Kidney (tissue), 14 donors: ENCODE results near the gene PDSS2. TPM values are rescaled to one million over a fixed set of nuclear protein-coding genes. Genes with fewer than 3 reads are reported as not detected.

ENCODE experiments used
- DNase-seq, 5 donors: peaks; one replicate each; pipeline ENCODE4 v3.0.0-alpha.2; 2013 to 2020
- FAIRE-seq: peaks from 2 replicates; lab custom pipeline; 2012; peaks lifted over from hg19 to GRCh38; lab: Jason Lieb, UNC
- H3K27ac ChIP-seq, 2 donors: one replicate each; pipeline ENCODE4 v1.7.0; 2013; ENCODE audit warnings: low read depth in 2 of 2, low read length in 2 of 2, inconsistent platforms in 1 of 2
- H3K27me3 ChIP-seq: one replicate; pipeline ENCODE4 v1.7.1; 2013; ENCODE audit warnings: low read length, inconsistent platforms; ENCODE audit not compliant: control insufficient read depth, insufficient read depth
- H3K36me3 ChIP-seq, 3 donors: one replicate each; pipeline versions ENCODE4 v1.7.0 to v1.7.1; 2013; ENCODE audit warnings: low read length in 3 of 3, control low read depth in 1 of 3, inconsistent platforms in 1 of 3; ENCODE audit not compliant: insufficient read depth in 3 of 3, control insufficient read depth in 2 of 3
- H3K4me1 ChIP-seq, 3 donors: one replicate each; pipeline versions ENCODE4 v1.7.0 to v1.7.1; 2013; ENCODE audit warnings: low read length in 3 of 3, inconsistent platforms in 1 of 3, low read depth in 1 of 3; ENCODE audit not compliant: control insufficient read depth in 2 of 3, insufficient read depth in 2 of 3
- H3K4me3 ChIP-seq, 3 donors: one replicate each; pipeline versions ENCODE4 v1.7.0 to v1.8.1; 2013; ENCODE audit warnings: low read length in 3 of 3, control low read depth in 1 of 3, inconsistent platforms in 1 of 3
- H3K9ac ChIP-seq, 3 donors: one replicate each; pipeline versions ENCODE4 v1.7.0 to v1.7.1; 2013; ENCODE audit warnings: low read length in 3 of 3, control low read depth in 1 of 3, inconsistent platforms in 1 of 3
- H3K9me3 ChIP-seq, 3 donors: one replicate each; pipeline versions ENCODE4 v1.7.0 to v1.7.1; 2013; ENCODE audit warnings: low read length in 3 of 3, control low read depth in 1 of 3, inconsistent platforms in 1 of 3; ENCODE audit not compliant: control insufficient read depth in 2 of 3, insufficient read depth in 1 of 3
- CTCF ChIP-seq: IDR thresholded peaks from 3 replicates; pipeline ENCODE4 v1.5.1; 2012; ENCODE audit warnings: mild to moderate bottlenecking, moderate library complexity, borderline replicate concordance; ENCODE audit not compliant: insufficient read depth; ENCODE audit errors: extremely low read depth
- intact Hi-C: fragments of 100-400 bp; cut with DNase I; formaldehyde crosslinking; loops from one replicate; pipeline ENCODE4 v1.11.1; 2022
- polyA plus RNA-seq: library from polyadenylated mRNA; stranded (reverse); fragments of 350-450 nt; fragmentation: Illumina TruSeq; extraction: RNeasy Lipid Tissue Mini Kit (QIAGEN cat#74804); gene quantifications from one replicate; pipeline ENCODE4 v1.2.3, GENCODE V29; 2014; ENCODE audit warnings: low read depth, low replicate concordance; ENCODE audit not compliant: insufficient read depth
- total RNA-seq: library from RNA; stranded (reverse); fragmentation: NEBNext Ultra II Directional; extraction: Animal tissue kit (Norgen Biotek cat#: 25700); gene quantifications from one replicate; pipeline ENCODE4 v1.2.1, GENCODE V29; 2021
- donor health status: control.
- donor health status: control.
- donor health status: control.
- donor health status: control.
- donor health status: control.
- donor health status: DM: yes; HTN: yes; CAD: no.
- donor health status: Normal renal cell carcinoma (clear cell type).

PDSS2 gene
- total and polyA plus RNA-seq, 2 donors from 2014 or later: 16.4 to 20.7 TPM

- TF ChIP-seq CTCF: no peak
- Histone ChIP-seq H3K36me3 (no peaks in the 10 kb centered on the region), H3K4me3 (no peak overlapping the region), H3K27ac (no peak overlapping the region), H3K27me3 (no peaks in the 10 kb centered on the region), H3K9me3 (no peaks in the 10 kb centered on the region), H3K4me1 (no peaks in the 10 kb centered on the region), H3K9ac (no peak overlapping the region)
- no peak for DNase-seq
- FAIRE-seq: no peak
- intact Hi-C loops: no loop called here
Observed at GRCh38 chr6:107315114-107315513, 144.2 kb downstream of the PDSS2 start.

GRCh38 chr6:107314531-107314939 lies 144.8 kb downstream of the PDSS2 start:
- DNase-seq (no peak), FAIRE-seq (no peak)
- Histone ChIP-seq H3K4me3 (no peak overlapping the region), H3K4me1 (no peaks in the 10 kb centered on the region), H3K27ac (no peak overlapping the region), H3K36me3 (no peaks in the 10 kb centered on the region), H3K9ac (no peak overlapping the region), H3K27me3 (no peaks in the 10 kb centered on the region), H3K9me3 (no peaks in the 10 kb centered on the region)
- intact Hi-C loops: no loop called here
- TF ChIP-seq CTCF: no peak

- no peaks in the 10 kb centered on the region for H3K4me1 ChIP-seq
- no peak for DNase-seq
- H3K27ac ChIP-seq: no peak overlapping the region
- H3K9me3 ChIP-seq: no peaks in the 10 kb centered on the region
- no peaks in the 10 kb centered on the region for H3K36me3 ChIP-seq
- TF ChIP-seq CTCF: no peak
- H3K9ac ChIP-seq: no peak overlapping the region
- no peak overlapping the region for H3K4me3 ChIP-seq
- no peaks in the 10 kb centered on the region for H3K27me3 ChIP-seq
- FAIRE-seq: no peak
- intact Hi-C loops: no loop called here
Observed at GRCh38 chr6:107313776-107314175, 145.6 kb downstream of the PDSS2 start.

GRCh38 chr6:107310362-107310761 lies 149.0 kb downstream of the PDSS2 start:
- DNase-seq (no peak), FAIRE-seq (no peak)
- intact Hi-C loops: no loop called here
- no peak overlapping the region for H3K9ac ChIP-seq
- no peak overlapping the region for H3K27ac ChIP-seq
- no peak for TF ChIP-seq CTCF
- no peaks in the 10 kb centered on the region for H3K36me3 ChIP-seq
- H3K27me3 ChIP-seq: no peaks in the 10 kb centered on the region
- no peak overlapping the region for H3K4me3 ChIP-seq
- no peaks in the 10 kb centered on the region for H3K9me3 ChIP-seq
- H3K4me1 ChIP-seq: no peaks in the 10 kb centered on the region
